ENCODE data around the gene GIGYF1. TPM values are rescaled to one million over a fixed set of nuclear protein-coding genes. Genes with fewer than 3 reads are reported as not detected.

The GIGYF1 gene
- total and polyA plus RNA-seq, 2 of the 4 experiments (the other 2 are of a cell fraction) = 3.0 to 10.7 TPM

DNA sequence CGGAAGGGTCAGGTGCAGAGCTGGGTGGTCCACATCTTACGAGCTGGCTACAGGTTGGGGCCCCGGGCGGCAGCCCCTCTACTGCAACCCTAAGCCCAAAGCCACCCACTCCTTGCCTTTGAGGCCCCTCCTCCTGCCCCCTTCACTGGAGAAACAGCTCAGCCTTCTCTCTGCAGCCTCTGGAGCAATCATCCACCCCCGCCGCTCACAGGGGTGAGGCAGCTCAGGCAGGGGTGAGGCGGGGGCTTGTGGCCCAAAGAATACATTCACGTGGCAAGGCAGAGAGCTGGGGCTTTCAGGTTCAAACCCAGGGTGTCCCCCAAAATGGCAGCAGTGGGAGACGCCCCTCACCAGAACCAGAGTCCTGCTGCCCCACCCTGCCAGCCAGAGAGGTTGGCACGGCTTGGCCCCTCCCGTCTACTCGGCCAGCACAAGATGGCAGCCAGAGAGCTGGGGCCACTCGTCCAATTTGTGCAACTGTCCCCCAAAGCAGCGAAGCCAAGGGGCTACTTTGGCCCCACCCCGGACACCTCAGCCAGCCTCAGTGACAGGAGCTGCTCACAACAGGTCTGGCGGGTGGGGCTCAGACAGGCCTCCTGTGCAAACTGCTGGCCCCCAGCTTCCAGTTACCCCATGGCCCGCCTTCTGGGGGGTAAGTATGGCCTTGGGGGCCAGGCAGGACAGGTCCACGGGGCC is 13.3 kb downstream of the GIGYF1 start:
- no peak overlapping the region for H2BK5ac ChIP-seq (ENCODE audit: low read depth, low read length, poor library complexity, severe bottlenecking)
- POLR2A ChIA-PET (ENCODE audit: unreplicated experiment) = interaction anchor here (1.1 kb wide), 1 partner anchor 13 kb away, joined by 5 read pairs; the partner anchor contains the start of gene GIGYF1
- no peak overlapping the region for H3K56ac ChIP-seq (ENCODE audit: extremely low read depth, insufficient read depth, low read length)
- H4K91ac ChIP-seq (ENCODE audit: insufficient read depth, low read depth, low read length) = no peak overlapping the region
- DNase-seq (no peak), ATAC-seq (ENCODE audit: low read depth) (no peak)
- dilution Hi-C loops (cut with HindIII; ENCODE audit: low sequenced_read_pairs, unreplicated experiment) (no loop called here), in situ Hi-C loops (cut with MboI; ENCODE audit: low sequenced_read_pairs) (no loop called here), intact Hi-C loops (cut with micrococcal nuclease) (no loop called here)
- no peak overlapping the region for H2BK15ac ChIP-seq (ENCODE audit: low read depth, low read length)
- WGBS, 2 experiments (ENCODE audit: extremely low coverage in 2 of 2, insufficient read length in 1 of 2) = 87% methylated on average over 3 of the region's 18 CpGs; no CpG with 5 or more reads in 1 of the 2 experiments
- peaks cover 9% of the 10 kb centered on the region for H3K4me1 ChIP-seq (ENCODE audit: control insufficient read depth, insufficient read depth, low read length)
- H4K5ac ChIP-seq (ENCODE audit: low read depth, low read length) = no peak overlapping the region
- no peak overlapping the region for H3K4ac ChIP-seq (ENCODE audit: low read depth, low read length)
- no peaks in the 10 kb centered on the region for H3K27me3 ChIP-seq (ENCODE audit: control insufficient read depth, insufficient read depth, low read length)
- no peak overlapping the region for H3K4me3 ChIP-seq (ENCODE audit: insufficient read depth, low read depth, low read length)
- CTCF ChIA-PET = no interaction called here
- no peak overlapping the region for H2BK20ac ChIP-seq (ENCODE audit: low read depth, low read length)
- H4K8ac ChIP-seq (ENCODE audit: low read depth in 2 of 2, low read length in 2 of 2) = no peak overlapping the region
- BruUV-seq (replicated peaks) = no TSS peak
- no peaks in the 10 kb centered on the region for H3K9me1 ChIP-seq (ENCODE audit: insufficient read depth, low read length)
- no peaks in the 10 kb centered on the region for H3K9me3 ChIP-seq (ENCODE audit: control insufficient read depth, insufficient read depth, low read length)
- no peak overlapping the region for H3K27ac ChIP-seq (ENCODE audit: insufficient read depth, low read length)
- no peak overlapping the region for H3K9ac ChIP-seq (ENCODE audit: low read depth, low read length)
- no peak overlapping the region for H2BK120ac ChIP-seq (ENCODE audit: low read depth, low read length)
- TF ChIP-seq, protein P1, sequence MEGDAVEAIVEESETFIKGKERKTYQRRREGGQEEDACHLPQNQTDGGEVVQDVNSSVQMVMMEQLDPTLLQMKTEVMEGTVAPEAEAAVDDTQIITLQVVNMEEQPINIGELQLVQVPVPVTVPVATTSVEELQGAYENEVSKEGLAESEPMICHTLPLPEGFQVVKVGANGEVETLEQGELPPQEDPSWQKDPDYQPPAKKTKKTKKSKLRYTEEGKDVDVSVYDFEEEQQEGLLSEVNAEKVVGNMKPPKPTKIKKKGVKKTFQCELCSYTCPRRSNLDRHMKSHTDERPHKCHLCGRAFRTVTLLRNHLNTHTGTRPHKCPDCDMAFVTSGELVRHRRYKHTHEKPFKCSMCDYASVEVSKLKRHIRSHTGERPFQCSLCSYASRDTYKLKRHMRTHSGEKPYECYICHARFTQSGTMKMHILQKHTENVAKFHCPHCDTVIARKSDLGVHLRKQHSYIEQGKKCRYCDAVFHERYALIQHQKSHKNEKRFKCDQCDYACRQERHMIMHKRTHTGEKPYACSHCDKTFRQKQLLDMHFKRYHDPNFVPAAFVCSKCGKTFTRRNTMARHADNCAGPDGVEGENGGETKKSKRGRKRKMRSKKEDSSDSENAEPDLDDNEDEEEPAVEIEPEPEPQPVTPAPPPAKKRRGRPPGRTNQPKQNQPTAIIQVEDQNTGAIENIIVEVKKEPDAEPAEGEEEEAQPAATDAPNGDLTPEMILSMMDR (conservative IDR thresholded peaks at IDR 0.05; ENCODE audit: low read depth, low read length) = no peak
- TF ChIP-seq RFX5 (IDR thresholded peaks at IDR 0.05; ENCODE audit: low read depth, low read length) (no peak), CEBPB (IDR thresholded peaks at IDR 0.05; ENCODE audit: low read depth, low read length) (no peak), RAD21 (IDR thresholded peaks at IDR 0.05; ENCODE audit: low read length) (no peak), RCOR1 (IDR thresholded peaks at IDR 0.05; ENCODE audit: insufficient replicate concordance, low read length) (no peak), FOS (IDR thresholded peaks at IDR 0.05; ENCODE audit: low read depth, low read length) (no peak), CHD1 (IDR thresholded peaks at IDR 0.05; ENCODE audit: low read depth, low read length) (no peak), BHLHE40 (IDR thresholded peaks at IDR 0.05; ENCODE audit: low read depth, low read length) (no peak), POLR2A (IDR thresholded peaks at IDR 0.05; ENCODE audit: low read depth, low read length) (no peak), MAFK (IDR thresholded peaks at IDR 0.05; ENCODE audit: low read depth, low read length) (no peak), NFE2L2 (IDR thresholded peaks at IDR 0.05; ENCODE audit: low read depth, low read length) (no peak), MXI1 (IDR thresholded peaks at IDR 0.05; ENCODE audit: borderline replicate concordance, low read depth, low read length) (no peak), SMC3 (IDR thresholded peaks at IDR 0.05; ENCODE audit: low read depth, low read length) (no peak), MAZ (IDR thresholded peaks at IDR 0.05; ENCODE audit: borderline replicate concordance, low read depth, low read length) (no peak)
- TF ChIP-seq, protein P2, sequence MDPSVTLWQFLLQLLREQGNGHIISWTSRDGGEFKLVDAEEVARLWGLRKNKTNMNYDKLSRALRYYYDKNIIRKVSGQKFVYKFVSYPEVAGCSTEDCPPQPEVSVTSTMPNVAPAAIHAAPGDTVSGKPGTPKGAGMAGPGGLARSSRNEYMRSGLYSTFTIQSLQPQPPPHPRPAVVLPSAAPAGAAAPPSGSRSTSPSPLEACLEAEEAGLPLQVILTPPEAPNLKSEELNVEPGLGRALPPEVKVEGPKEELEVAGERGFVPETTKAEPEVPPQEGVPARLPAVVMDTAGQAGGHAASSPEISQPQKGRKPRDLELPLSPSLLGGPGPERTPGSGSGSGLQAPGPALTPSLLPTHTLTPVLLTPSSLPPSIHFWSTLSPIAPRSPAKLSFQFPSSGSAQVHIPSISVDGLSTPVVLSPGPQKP (IDR thresholded peaks at IDR 0.05; ENCODE audit: borderline replicate concordance, low read depth, low read length) = no peak
- TF ChIP-seq, protein P3, sequence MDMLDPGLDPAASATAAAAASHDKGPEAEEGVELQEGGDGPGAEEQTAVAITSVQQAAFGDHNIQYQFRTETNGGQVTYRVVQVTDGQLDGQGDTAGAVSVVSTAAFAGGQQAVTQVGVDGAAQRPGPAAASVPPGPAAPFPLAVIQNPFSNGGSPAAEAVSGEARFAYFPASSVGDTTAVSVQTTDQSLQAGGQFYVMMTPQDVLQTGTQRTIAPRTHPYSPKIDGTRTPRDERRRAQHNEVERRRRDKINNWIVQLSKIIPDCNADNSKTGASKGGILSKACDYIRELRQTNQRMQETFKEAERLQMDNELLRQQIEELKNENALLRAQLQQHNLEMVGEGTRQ (IDR thresholded peaks at IDR 0.05; ENCODE audit: low read depth, low read length) = no peak
- no peak overlapping the region for H3K23ac ChIP-seq (ENCODE audit: low read depth, low read length)
- H4K20me1 ChIP-seq (ENCODE audit: insufficient read depth, low read length) = peaks cover 51% of the 10 kb centered on the region
- H2AK5ac ChIP-seq (ENCODE audit: low read depth, low read length) = no peak overlapping the region
- H3K36me3 ChIP-seq (ENCODE audit: control insufficient read depth, insufficient read depth, low read length) = peaks cover 84% of the 10 kb centered on the region
- H3K14ac ChIP-seq (replicated peaks; ENCODE audit: low read depth, low read length) = no peak overlapping the region
- peak overlapping the region; percentile 15 for H2AK9ac ChIP-seq (replicated peaks; ENCODE audit: low read depth, low read length, poor library complexity)
- peak overlapping the region; percentile 33 for H2AFZ ChIP-seq (replicated peaks; ENCODE audit: low read length, poor library complexity)
- H3K79me1 ChIP-seq (ENCODE audit: low read depth in 1 of 2, low read length in 2 of 2) = peaks cover 13 to 48% of the 10 kb centered on the region in 2 experiments
- H3K18ac ChIP-seq (ENCODE audit: low read depth, low read length) = no peak overlapping the region
- no peak overlapping the region for H3K4me2 ChIP-seq (ENCODE audit: low read depth, low read length)

Measured in IMR-90 (cell line).